ENCODE measurements around the gene SMIM35. TPM values are rescaled to one million over a fixed set of nuclear protein-coding genes. Genes with fewer than 3 reads are reported as not detected.
"Not testable (repeated sequence)": the region's sequence is repeated elsewhere in the genome, so short reads cannot be mapped to it uniquely, and the experiment has no call there.

Gene SMIM35
- total and polyA plus RNA-seq, 4 donors = 0.06 to 0.17 (median 0.11) TPM

- no peak for TF ChIP-seq CTCF (IDR thresholded peaks at IDR 0.05; ENCODE audit: control extremely low read depth, extremely low read depth)
- H3K36me3 ChIP-seq (ENCODE audit: control insufficient read depth in 4 of 4, insufficient read depth in 4 of 4, low read length in 4 of 4) = no peaks in the 10 kb centered on the region
- no peak for DNase-seq
- no peak overlapping the region for H3K4me3 ChIP-seq
- no peaks in the 10 kb centered on the region for H3K4me1 ChIP-seq (ENCODE audit: control insufficient read depth in 5 of 5, insufficient read depth in 5 of 5, low read length in 5 of 5)
- ATAC-seq (ENCODE audit: insufficient read depth, low FRiP score) = no peak
- H3K27ac ChIP-seq (ENCODE audit: low read depth in 1 of 2, low read length in 1 of 2) = no peak overlapping the region
- WGBS, 2 donors = 91 to 96% methylated on average over 3 of the region's 3 CpGs
- H3K9me3 ChIP-seq (ENCODE audit: control insufficient read depth in 4 of 4, insufficient read depth in 3 of 4, low read length in 3 of 4) = no peaks in the 10 kb centered on the region
- H3K9ac ChIP-seq (ENCODE audit: insufficient read depth in 1 of 2, low read length in 2 of 2) = no peak overlapping the region
- H3K27me3 ChIP-seq (ENCODE audit: control insufficient read depth in 3 of 3, insufficient read depth in 3 of 3, low read length in 2 of 3) = no peaks in the 10 kb centered on the region
Measured at GRCh38 chr11:118065384-118065783, 21.4 kb downstream of the SMIM35 start.

DNA sequence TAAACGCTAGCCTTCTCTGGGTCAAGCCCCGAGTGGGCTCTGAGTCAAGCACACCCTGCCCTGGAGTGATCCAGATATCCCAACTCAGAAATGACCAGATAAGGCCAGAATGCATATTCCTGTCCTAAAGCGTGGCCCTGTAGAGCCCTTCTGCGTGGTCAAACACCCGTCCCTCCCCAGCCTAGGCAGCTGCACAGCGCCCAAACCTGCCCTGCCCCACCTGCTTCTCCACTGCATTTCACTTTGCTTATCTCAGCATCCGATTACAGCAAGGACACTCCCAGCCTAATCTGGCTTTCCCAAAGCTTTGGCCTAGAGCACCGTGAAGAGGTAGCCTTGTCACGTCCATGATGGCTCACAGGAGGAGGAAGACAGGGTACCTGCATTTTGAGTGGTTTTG, 21.8 kb downstream of the SMIM35 start:
- DNase-seq (no peak), ATAC-seq (ENCODE audit: insufficient read depth, low FRiP score) (no peak)
- 81 to 89% methylated on average over 9 of the region's 9 CpGs for WGBS, 2 donors
- Histone ChIP-seq H3K4me3 (no peak overlapping the region), H3K36me3 (ENCODE audit: control insufficient read depth in 4 of 4, insufficient read depth in 4 of 4, low read length in 4 of 4) (no peaks in the 10 kb centered on the region), H3K27ac (ENCODE audit: low read depth in 1 of 2, low read length in 1 of 2) (no peak overlapping the region), H3K4me1 (ENCODE audit: control insufficient read depth in 5 of 5, insufficient read depth in 5 of 5, low read length in 5 of 5) (no peaks in the 10 kb centered on the region), H3K27me3 (ENCODE audit: control insufficient read depth in 3 of 3, insufficient read depth in 3 of 3, low read length in 2 of 3) (no peaks in the 10 kb centered on the region), H3K9ac (ENCODE audit: insufficient read depth in 1 of 2, low read length in 2 of 2) (no peak overlapping the region), H3K9me3 (ENCODE audit: control insufficient read depth in 4 of 4, insufficient read depth in 3 of 4, low read length in 3 of 4) (no peaks in the 10 kb centered on the region)
- no peak for TF ChIP-seq CTCF (IDR thresholded peaks at IDR 0.05; ENCODE audit: control extremely low read depth, extremely low read depth)

DNA sequence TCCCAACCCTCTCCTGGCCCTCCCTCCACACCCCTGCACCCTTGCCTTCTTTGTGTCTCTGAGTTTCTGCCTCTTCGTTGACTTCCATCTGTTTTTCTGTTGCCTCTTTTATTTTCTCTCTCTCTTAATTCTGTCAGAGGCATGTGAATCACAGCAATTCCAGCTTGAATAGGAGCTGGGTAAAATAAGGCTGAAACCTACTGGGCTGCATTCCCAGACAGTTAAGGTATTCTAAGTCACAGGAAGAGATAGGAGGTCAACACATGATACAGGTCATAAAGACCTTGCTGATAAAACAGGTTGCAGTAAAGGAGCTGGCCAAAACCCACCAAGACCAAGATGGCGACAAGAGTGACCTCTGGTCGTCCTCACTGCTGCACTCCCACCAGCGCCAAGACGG, 24.1 kb downstream of the SMIM35 start:
- not testable (repeated sequence) for H3K9me3 ChIP-seq (ENCODE audit: control insufficient read depth in 4 of 4, insufficient read depth in 3 of 4, low read length in 3 of 4); H3K4me1 ChIP-seq (ENCODE audit: control insufficient read depth in 5 of 5, insufficient read depth in 5 of 5, low read length in 5 of 5); H3K9ac ChIP-seq (ENCODE audit: insufficient read depth in 1 of 2, low read length in 2 of 2); ATAC-seq (ENCODE audit: insufficient read depth, low FRiP score); H3K27me3 ChIP-seq (ENCODE audit: control insufficient read depth in 3 of 3, insufficient read depth in 3 of 3, low read length in 2 of 3); H3K4me3 ChIP-seq; H3K36me3 ChIP-seq (ENCODE audit: control insufficient read depth in 4 of 4, insufficient read depth in 4 of 4, low read length in 4 of 4); DNase-seq; H3K27ac ChIP-seq (ENCODE audit: low read depth in 1 of 2, low read length in 1 of 2)
- WGBS, 2 donors = 93 to 94% methylated on average over 5 of the region's 5 CpGs

DNA sequence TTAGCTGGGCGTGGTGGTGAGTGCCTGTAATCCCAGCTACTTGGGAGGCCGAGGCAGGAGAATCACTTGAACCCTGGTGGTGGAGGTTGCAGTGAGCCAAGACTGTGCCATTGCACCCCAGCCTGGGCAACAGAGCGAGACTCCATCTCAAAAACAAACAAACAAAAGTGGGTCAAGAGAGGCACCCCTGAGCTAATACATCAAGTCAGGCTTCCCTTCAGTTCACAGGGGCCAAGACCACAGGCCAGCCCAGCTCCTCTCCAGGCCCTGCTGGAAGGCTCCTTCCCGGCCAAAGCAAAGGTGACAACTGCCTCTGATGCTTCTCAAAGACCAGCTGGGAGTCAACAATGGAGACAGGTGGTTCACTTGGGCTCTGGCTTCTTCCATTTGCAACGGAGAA, 24.6 kb downstream of the SMIM35 start:
- ATAC-seq (ENCODE audit: insufficient read depth, low FRiP score); H3K27me3 ChIP-seq (ENCODE audit: control insufficient read depth in 3 of 3, insufficient read depth in 3 of 3, low read length in 2 of 3); H3K4me3 ChIP-seq; H3K36me3 ChIP-seq (ENCODE audit: control insufficient read depth in 4 of 4, insufficient read depth in 4 of 4, low read length in 4 of 4); H3K9ac ChIP-seq (ENCODE audit: insufficient read depth in 1 of 2, low read length in 2 of 2); H3K27ac ChIP-seq (ENCODE audit: low read depth in 1 of 2, low read length in 1 of 2); H3K4me1 ChIP-seq (ENCODE audit: control insufficient read depth in 5 of 5, insufficient read depth in 5 of 5, low read length in 5 of 5); H3K9me3 ChIP-seq (ENCODE audit: control insufficient read depth in 4 of 4, insufficient read depth in 3 of 4, low read length in 3 of 4); DNase-seq: not testable (repeated sequence)
- 89 to 93% methylated on average over 5 of the region's 5 CpGs for WGBS, 2 donors

Measured in lung (tissue), 12 donors.